WTC11 (cell line): Measurements from ENCODE around the gene FBXL14. TPM values are rescaled to one million over a fixed set of nuclear protein-coding genes. Genes with fewer than 3 reads are reported as not detected.

Experiments used
- ATAC-seq: fragments of 200-7000 bp; cut with Tn5 transposase; 2 replicates; pipeline ENCODE4 v1.10.0; 2021; ENCODE audit warnings: mild to moderate bottlenecking, moderate library complexity
- CTCF ChIA-PET: fragments of 300-600 bp; sonication (Branson Sonifier 250); formaldehyde crosslinking; loops from one replicate; lab custom pipeline; 2021; ENCODE audit warnings: antibody characterized with exemption; lab: Charles Lee
- POLR2A ChIA-PET: fragments of 350-600 bp; sonication (Branson Sonifier 250); formaldehyde crosslinking; loops from one replicate; lab custom pipeline; 2021; ENCODE audit warnings: antibody characterized with exemption; lab: Charles Lee
- DNase-seq: peaks from one replicate; pipeline ENCODE4 v3.0.0; 2021; ENCODE audit warnings: low spot score
- H3K27ac Mint-ChIP-seq: 2 replicates; pipeline ENCODE4 v1.8.0; 2021; ENCODE audit warnings: mixed read lengths
- H3K27me3 Mint-ChIP-seq: 2 replicates; pipeline ENCODE4 v1.8.0; 2021; ENCODE audit warnings: low read depth, mild to moderate bottlenecking, moderate library complexity, mixed read lengths
- H3K36me3 Mint-ChIP-seq: 2 replicates; pipeline ENCODE4 v1.8.0; 2021; ENCODE audit warnings: mixed read lengths
- H3K4me1 Mint-ChIP-seq: 2 replicates; pipeline ENCODE4 v1.8.0; 2022; ENCODE audit warnings: mixed read lengths
- H3K4me3 Mint-ChIP-seq: 2 replicates; pipeline ENCODE4 v1.8.0; 2021; ENCODE audit warnings: mild to moderate bottlenecking, moderate library complexity, mixed read lengths
- H3K9me3 Mint-ChIP-seq: 2 replicates; pipeline ENCODE4 v1.8.0; 2021; ENCODE audit warnings: mixed read lengths
- AR ChIP-seq: fragments of 250-450 bp; sonication (Bioruptor Pico); IDR thresholded peaks from 2 replicates; pipeline ENCODE4 v1.9.0; 2021; ENCODE audit warnings: mild to moderate bottlenecking
- ARID4B ChIP-seq: sonication (generic); formaldehyde crosslinking; IDR thresholded peaks from 2 replicates; pipeline ENCODE4 v1.8.0; 2023; ENCODE audit warnings: missing genetic modification reagents, mild to moderate bottlenecking, borderline replicate concordance
- ATF1 ChIP-seq: sonication (generic); formaldehyde crosslinking; IDR thresholded peaks from 2 replicates; pipeline ENCODE4 v1.8.1; 2023; ENCODE audit warnings: mild to moderate bottlenecking, moderate library complexity, missing genetic modification reagents
- CTCF ChIP-seq: fragments of 200-600 bp; IDR thresholded peaks from 2 replicates; pipeline ENCODE4 v1.8.0; 2022; ENCODE audit warnings: antibody characterized with exemption
- FOXP1 ChIP-seq: sonication (generic); formaldehyde crosslinking; IDR thresholded peaks from 2 replicates; pipeline ENCODE4 v1.8.0; 2022; ENCODE audit warnings: missing genetic modification reagents, mild to moderate bottlenecking, moderate library complexity, borderline replicate concordance
- IRF2 ChIP-seq: sonication (generic); formaldehyde crosslinking; IDR thresholded peaks from 2 replicates; pipeline ENCODE4 v1.8.0; 2022; ENCODE audit warnings: low read depth, missing genetic modification reagents, borderline replicate concordance
- NFATC4 ChIP-seq: fragments of 250-450 bp; sonication (Bioruptor Pico); IDR thresholded peaks from 2 replicates; pipeline ENCODE4 v1.9.0; 2021; ENCODE audit warnings: mild to moderate bottlenecking
- ZNF219 ChIP-seq: sonication (generic); formaldehyde crosslinking; IDR thresholded peaks from 2 replicates; pipeline ENCODE4 v1.8.0; 2023; ENCODE audit warnings: missing genetic modification reagents, mild to moderate bottlenecking, borderline replicate concordance
- ZNF281 ChIP-seq: sonication (generic); formaldehyde crosslinking; IDR thresholded peaks from 2 replicates; pipeline ENCODE4 v1.8.0; 2023; ENCODE audit warnings: mild to moderate bottlenecking, missing genetic modification reagents
- ZNF416 ChIP-seq: fragments of 250-450 bp; sonication (Bioruptor Pico); IDR thresholded peaks from 2 replicates; pipeline ENCODE4 v1.9.0; 2021; ENCODE audit warnings: mild to moderate bottlenecking, inconsistent platforms
- ZNF532 ChIP-seq: fragments of 250-450 bp; sonication (Bioruptor Pico); IDR thresholded peaks from 2 replicates; pipeline ENCODE4 v1.9.0; 2021; ENCODE audit warnings: mild to moderate bottlenecking, borderline replicate concordance
- ZSCAN18 ChIP-seq: fragments of 250-450 bp; sonication (Bioruptor Pico); IDR thresholded peaks from 2 replicates; pipeline ENCODE4 v2.1.2; 2022; ENCODE audit warnings: mild to moderate bottlenecking, moderate library complexity
- total RNA-seq: library from RNA; stranded (reverse); gene quantifications from 3 replicates; pipeline ENCODE4 v1.2.3, GENCODE V29; 2021
- TF ChIP-seq, protein P1 (sequence below): sonication (generic); formaldehyde crosslinking; IDR thresholded peaks from 2 replicates; pipeline ENCODE4 v1.8.1; 2023; ENCODE audit warnings: mild to moderate bottlenecking, missing genetic modification reagents
- TF ChIP-seq, protein P2 (sequence below): sonication (generic); formaldehyde crosslinking; IDR thresholded peaks from 2 replicates; pipeline ENCODE4 v1.8.0; 2022; ENCODE audit warnings: mild to moderate bottlenecking, missing genetic modification reagents

Gene FBXL14
- total RNA-seq, 1 experiment from 2014 or later, result 12.0 TPM

DNA sequence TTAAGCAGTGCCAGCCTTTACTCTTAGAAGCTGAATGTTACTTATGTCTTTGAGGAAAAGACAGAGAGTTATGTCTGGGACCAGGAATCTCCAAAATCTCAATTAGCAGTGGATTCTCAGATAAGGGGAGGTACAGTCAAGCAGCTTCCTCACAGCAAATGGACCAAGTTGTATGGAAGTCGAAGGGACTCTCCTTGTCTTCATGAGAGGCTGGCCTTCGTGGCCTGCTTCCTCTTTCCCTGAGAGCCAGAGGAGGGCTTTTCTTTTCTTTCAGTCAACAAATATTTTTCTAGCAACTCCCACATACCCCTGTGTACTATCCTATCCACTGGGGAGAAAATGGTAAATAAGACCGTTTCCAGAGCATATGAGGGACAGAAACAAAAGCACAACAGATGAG lies 28.0 kb upstream of the FBXL14 start (continued):
- TF ChIP-seq ZNF532 (CRISPR knock-in tag) (no peak), IRF2 (no peak)
- TF ChIP-seq, all 79 proteins: peak for 0

DNA sequence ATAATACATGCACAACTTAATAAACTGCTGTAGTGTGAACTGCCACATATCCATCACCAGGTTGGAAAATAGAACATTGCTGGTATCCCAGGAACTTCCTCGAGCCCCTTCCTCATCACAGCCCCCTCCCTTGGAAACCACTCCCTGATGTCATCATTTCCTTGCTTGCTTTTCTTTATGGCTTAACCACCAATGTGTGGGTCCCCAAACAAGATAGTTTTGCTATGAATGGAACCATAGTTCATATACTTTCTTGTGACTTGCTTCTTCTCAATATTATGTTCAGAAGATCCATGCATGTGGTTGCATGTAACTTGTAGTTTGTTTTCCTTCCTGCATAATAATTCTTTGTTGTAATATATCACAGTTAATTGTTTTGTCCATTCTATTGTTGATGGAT lies 25.7 kb upstream of the FBXL14 start:
- H3K4me1 Mint-ChIP-seq, result peaks cover 23% of the 10 kb centered on the region
- DNase-seq (no peak), ATAC-seq (no peak)
- no peaks in the 10 kb centered on the region for H3K36me3 Mint-ChIP-seq
- H3K4me3 Mint-ChIP-seq, result no peak overlapping the region
- H3K27me3 Mint-ChIP-seq, result peaks cover 22% of the 10 kb centered on the region
- CTCF ChIA-PET, result interaction anchor here (0.8 kb wide), 1 partner anchor 15 kb away, joined by 3 read pairs; no protein-coding TSS in a partner anchor
- TF ChIP-seq ARID4B (CRISPR knock-in tag) (no peak), CTCF (no peak), NFATC4 (CRISPR knock-in tag) (no peak), ZNF281 (CRISPR knock-in tag) (no peak), ZNF219 (CRISPR knock-in tag) (no peak), ATF1 (CRISPR knock-in tag) (no peak), ZNF416 (CRISPR knock-in tag) (no peak), AR (CRISPR knock-in tag) (no peak), FOXP1 (CRISPR knock-in tag) (no peak), ZSCAN18 (CRISPR knock-in tag) (no peak)
- TF ChIP-seq, protein P1, sequence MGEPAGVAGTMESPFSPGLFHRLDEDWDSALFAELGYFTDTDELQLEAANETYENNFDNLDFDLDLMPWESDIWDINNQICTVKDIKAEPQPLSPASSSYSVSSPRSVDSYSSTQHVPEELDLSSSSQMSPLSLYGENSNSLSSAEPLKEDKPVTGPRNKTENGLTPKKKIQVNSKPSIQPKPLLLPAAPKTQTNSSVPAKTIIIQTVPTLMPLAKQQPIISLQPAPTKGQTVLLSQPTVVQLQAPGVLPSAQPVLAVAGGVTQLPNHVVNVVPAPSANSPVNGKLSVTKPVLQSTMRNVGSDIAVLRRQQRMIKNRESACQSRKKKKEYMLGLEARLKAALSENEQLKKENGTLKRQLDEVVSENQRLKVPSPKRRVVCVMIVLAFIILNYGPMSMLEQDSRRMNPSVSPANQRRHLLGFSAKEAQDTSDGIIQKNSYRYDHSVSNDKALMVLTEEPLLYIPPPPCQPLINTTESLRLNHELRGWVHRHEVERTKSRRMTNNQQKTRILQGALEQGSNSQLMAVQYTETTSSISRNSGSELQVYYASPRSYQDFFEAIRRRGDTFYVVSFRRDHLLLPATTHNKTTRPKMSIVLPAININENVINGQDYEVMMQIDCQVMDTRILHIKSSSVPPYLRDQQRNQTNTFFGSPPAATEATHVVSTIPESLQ (CRISPR knock-in tag), result no peak
- TF ChIP-seq, protein P2, sequence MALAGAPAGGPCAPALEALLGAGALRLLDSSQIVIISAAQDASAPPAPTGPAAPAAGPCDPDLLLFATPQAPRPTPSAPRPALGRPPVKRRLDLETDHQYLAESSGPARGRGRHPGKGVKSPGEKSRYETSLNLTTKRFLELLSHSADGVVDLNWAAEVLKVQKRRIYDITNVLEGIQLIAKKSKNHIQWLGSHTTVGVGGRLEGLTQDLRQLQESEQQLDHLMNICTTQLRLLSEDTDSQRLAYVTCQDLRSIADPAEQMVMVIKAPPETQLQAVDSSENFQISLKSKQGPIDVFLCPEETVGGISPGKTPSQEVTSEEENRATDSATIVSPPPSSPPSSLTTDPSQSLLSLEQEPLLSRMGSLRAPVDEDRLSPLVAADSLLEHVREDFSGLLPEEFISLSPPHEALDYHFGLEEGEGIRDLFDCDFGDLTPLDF, result no peak
- POLR2A ChIA-PET, result no interaction called here
- H3K9me3 Mint-ChIP-seq, result no peaks in the 10 kb centered on the region
- H3K27ac Mint-ChIP-seq, result no peak overlapping the region
